Testis (tissue), 3 donors: ENCODE measurements around the gene DYNAP. TPM values are rescaled to one million over a fixed set of nuclear protein-coding genes. Genes with fewer than 3 reads are reported as not detected.

Source experiments
- DNase-seq: peaks from one replicate; pipeline ENCODE4 v3.0.0-alpha.2; 2019
- H3K27ac ChIP-seq, 2 donors: fragments of 200-600 bp; sonication (generic); one replicate each; pipeline ENCODE4 v1.5.1; 2019
- H3K27me3 ChIP-seq: fragments of 200-600 bp; sonication (generic); one replicate; pipeline ENCODE4 v1.5.1; 2019
- H3K36me3 ChIP-seq: fragments of 200-600 bp; sonication (generic); one replicate; pipeline ENCODE4 v1.5.1; 2017; ENCODE audit warnings: low read depth; ENCODE audit errors: missing control alignments
- H3K4me1 ChIP-seq: fragments of 200-600 bp; sonication (generic); one replicate; pipeline ENCODE4 v1.5.1; 2019
- H3K4me3 ChIP-seq, 2 donors: fragments of 200-600 bp; sonication (generic); one replicate each; pipeline ENCODE4 v1.5.1; 2017 to 2019
- H3K9me3 ChIP-seq: fragments of 200-600 bp; sonication (generic); one replicate; pipeline ENCODE4 v1.5.1; 2017
- POLR2A ChIP-seq: fragments of 450-650 bp; IDR thresholded peaks from one replicate; pipeline ENCODE4 v1.6.1; 2017; ENCODE audit warnings: antibody characterized with exemption, mild to moderate bottlenecking, moderate library complexity
- WGBS, 2 donors: methylation state at CpG; one replicate each; pipeline ENCODE4 v1.1.5; 2018; 5-methylcytosine and 5-hydroxymethylcytosine counted together
- intact Hi-C: fragments of 100-400 bp; cut with DNase I; formaldehyde crosslinking; loops from one replicate; pipeline ENCODE4 v1.15.1; 2023; ENCODE audit warnings: low total_unique reads
- polyA plus RNA-seq: library from polyadenylated mRNA; stranded (reverse); fragments of 350-450 nt; fragmentation: Illumina TruSeq; extraction: RNeasy Lipid Tissue Mini Kit (QIAGEN cat#74804); gene quantifications from one replicate; pipeline ENCODE4 v1.2.3, GENCODE V29; 2014; ENCODE audit warnings: low read depth, low replicate concordance; ENCODE audit not compliant: insufficient read depth
- total RNA-seq, 2 donors: library from RNA; depleted of rRNA; stranded (reverse); fragments of >200 nt; gene quantifications; one replicate each; pipeline ENCODE4 v1.2.3, GENCODE V29; 2016
- TF ChIP-seq, protein P1 (sequence below), 3 experiments: fragments of 450-650 bp in 2 of 3; fragments of 200-600 bp in 1 of 3; sonication (generic) in 1 of 3; IDR thresholded peaks; one replicate each; pipeline ENCODE4 v1.5.1; 2016 to 2019; ENCODE audit warnings: antibody characterized with exemption in 3 of 3, mild to moderate bottlenecking in 2 of 3, moderate library complexity in 1 of 3

DYNAP gene
- total and polyA plus RNA-seq, 3 donors from 2014 or later: 0.24 TPM; not detected in 2

DNA sequence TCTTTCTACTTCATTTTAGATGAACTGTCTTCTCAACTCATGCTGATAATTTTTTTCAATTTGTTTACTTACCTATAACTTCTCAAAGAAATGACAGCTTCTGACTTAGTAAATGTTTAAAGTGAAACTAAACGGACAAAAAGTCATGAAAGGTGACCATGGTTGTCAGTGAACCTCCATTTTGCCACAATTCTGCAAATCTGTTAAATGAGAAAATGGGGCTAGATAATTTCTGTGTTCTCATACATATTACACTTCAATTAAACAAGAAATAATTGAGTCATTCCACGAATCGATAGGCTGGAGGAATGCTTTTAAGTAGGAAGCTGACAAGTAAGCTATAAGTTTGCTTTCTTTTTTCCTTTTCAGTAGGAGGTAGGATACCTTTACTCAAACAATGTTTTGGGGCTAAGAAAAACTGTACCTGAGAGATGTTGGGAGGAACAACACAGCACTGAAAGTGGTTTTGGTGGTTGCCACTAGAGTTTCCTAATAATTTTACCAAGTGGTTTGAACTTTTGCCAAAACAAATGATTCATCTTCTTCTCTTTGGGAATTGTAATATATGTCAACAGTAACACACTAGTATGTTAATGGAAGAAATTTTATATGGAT is 17.1 kb downstream of the DYNAP start:
- Histone ChIP-seq H3K36me3 (no peaks in the 10 kb centered on the region), H3K4me1 (no peaks in the 10 kb centered on the region), H3K27ac (no peak overlapping the region), H3K9me3 (no peaks in the 10 kb centered on the region), H3K4me3 (no peak overlapping the region), H3K27me3 (no peaks in the 10 kb centered on the region)
- TF ChIP-seq POLR2A: no peak
- TF ChIP-seq, protein P1, sequence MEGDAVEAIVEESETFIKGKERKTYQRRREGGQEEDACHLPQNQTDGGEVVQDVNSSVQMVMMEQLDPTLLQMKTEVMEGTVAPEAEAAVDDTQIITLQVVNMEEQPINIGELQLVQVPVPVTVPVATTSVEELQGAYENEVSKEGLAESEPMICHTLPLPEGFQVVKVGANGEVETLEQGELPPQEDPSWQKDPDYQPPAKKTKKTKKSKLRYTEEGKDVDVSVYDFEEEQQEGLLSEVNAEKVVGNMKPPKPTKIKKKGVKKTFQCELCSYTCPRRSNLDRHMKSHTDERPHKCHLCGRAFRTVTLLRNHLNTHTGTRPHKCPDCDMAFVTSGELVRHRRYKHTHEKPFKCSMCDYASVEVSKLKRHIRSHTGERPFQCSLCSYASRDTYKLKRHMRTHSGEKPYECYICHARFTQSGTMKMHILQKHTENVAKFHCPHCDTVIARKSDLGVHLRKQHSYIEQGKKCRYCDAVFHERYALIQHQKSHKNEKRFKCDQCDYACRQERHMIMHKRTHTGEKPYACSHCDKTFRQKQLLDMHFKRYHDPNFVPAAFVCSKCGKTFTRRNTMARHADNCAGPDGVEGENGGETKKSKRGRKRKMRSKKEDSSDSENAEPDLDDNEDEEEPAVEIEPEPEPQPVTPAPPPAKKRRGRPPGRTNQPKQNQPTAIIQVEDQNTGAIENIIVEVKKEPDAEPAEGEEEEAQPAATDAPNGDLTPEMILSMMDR (IDR thresholded peaks at IDR 0.05): no peak
- DNase-seq: no peak
- intact Hi-C loops: no loop called here
- 79 to 87% methylated on average over 3 of the region's 3 CpGs for WGBS, 2 donors

DNA sequence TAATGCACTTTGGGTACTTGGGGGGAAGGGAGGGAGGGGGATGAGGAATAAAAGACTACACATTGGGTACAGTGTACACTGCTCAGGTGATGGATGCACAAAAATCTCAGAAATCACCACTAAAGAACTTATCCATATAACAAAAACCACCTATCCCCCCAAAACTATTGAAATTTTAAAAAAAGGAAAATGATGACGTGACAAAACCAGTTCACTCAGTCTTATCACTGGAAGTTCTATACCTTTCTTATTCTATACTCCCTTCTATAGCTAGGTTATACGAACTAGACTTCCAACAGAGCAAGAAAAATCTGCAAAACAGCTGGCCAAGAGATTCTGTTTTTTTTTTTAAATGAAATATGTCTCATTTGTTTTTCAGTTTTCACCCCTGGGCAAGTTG is 20.8 kb downstream of the DYNAP start:
- TF ChIP-seq, protein P1 (IDR thresholded peaks at IDR 0.05): no peak
- TF ChIP-seq POLR2A: no peak
- 78 to 85% methylated on average over 2 of the region's 2 CpGs for WGBS, 2 donors
- no peaks in the 10 kb centered on the region for H3K36me3 ChIP-seq
- no peaks in the 10 kb centered on the region for H3K9me3 ChIP-seq
- H3K4me3 ChIP-seq: no peak overlapping the region
- no peak for DNase-seq
- no peaks in the 10 kb centered on the region for H3K27me3 ChIP-seq
- H3K27ac ChIP-seq: no peak overlapping the region
- intact Hi-C loops: no loop called here
- H3K4me1 ChIP-seq: no peaks in the 10 kb centered on the region

DNA sequence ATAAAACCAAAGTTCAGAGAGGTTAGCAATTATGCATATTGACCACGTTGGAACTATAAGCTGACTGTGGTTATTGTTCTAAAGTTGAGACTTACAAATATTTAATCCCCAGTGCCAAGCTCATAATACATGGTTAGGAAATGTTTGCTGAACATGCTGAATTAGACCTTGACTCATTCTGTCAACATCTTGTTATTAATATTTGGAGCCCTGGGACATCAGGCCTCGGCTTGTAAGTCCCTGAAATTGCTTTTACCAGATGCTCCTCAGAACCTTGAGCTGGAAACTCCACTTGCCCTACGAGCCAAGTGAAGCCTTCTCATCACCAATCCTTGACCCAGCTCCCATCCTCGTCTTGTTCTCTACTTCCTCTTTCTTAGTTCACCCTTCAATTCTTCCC is 21.2 kb downstream of the DYNAP start:
- intact Hi-C loops: no loop called here
- H3K9me3 ChIP-seq: no peaks in the 10 kb centered on the region
- no peaks in the 10 kb centered on the region for H3K36me3 ChIP-seq
- 59 to 61% methylated on average over 4 of the region's 4 CpGs for WGBS, 2 donors
- no peak overlapping the region for H3K27ac ChIP-seq
- no peak for DNase-seq
- no peak overlapping the region for H3K4me3 ChIP-seq
- TF ChIP-seq POLR2A: no peak
- no peaks in the 10 kb centered on the region for H3K4me1 ChIP-seq
- no peaks in the 10 kb centered on the region for H3K27me3 ChIP-seq

DNA sequence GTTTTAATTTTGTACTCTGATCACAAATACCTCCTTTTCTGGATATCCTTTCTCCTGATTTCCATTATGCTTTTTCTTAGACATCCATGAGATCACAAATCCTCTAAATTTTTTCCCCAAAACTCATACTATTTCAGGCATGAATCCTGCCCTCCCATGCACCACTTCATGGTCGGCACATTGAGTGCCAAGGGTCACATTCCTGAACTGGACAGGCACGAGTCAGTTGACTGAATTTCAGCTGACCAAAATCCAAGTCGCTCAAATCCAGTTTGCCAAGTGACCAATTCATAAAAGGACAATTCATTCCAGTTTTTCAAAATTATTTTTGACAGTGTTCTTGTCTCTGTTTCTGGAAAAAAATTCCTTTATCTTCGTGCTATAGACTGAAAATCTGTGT is 22.1 kb downstream of the DYNAP start:
- no peaks in the 10 kb centered on the region for H3K27me3 ChIP-seq
- no peaks in the 10 kb centered on the region for H3K4me1 ChIP-seq
- no peaks in the 10 kb centered on the region for H3K9me3 ChIP-seq
- 74 to 82% methylated on average over 4 of the region's 4 CpGs for WGBS, 2 donors
- H3K27ac ChIP-seq: no peak overlapping the region
- intact Hi-C loops: no loop called here
- DNase-seq: no peak
- H3K4me3 ChIP-seq: no peak overlapping the region
- no peaks in the 10 kb centered on the region for H3K36me3 ChIP-seq
- no peak for TF ChIP-seq POLR2A

DNA sequence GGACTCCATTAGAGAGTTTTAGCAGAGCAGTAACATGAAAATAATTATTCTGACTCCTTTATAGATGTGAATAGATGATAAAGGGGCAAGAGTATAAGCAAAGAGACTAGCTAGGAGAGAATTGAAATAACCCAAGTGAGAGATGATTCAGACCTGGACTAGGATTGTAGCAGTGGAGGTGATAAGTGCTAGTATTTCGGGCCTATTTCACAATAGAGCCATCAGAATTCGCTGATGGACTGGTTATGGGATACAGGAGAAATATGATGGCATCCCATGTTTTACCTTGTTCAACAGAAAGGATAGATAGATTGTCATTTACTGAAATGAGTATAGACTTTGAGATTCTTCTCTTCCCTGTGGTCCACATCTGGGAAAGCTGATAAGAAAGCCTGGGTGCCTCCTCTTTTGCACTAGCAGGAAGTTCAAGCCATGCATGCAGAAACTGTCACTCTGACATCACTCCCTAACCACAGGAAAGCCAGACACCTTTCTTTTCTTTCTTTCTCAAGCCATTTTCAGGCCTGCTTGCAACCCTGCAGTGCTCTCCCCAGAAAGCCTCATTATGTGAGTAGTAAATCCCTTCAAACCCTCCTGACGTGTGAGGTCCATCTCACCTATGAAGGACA is 25.3 kb downstream of the DYNAP start:
- Histone ChIP-seq H3K27me3 (no peaks in the 10 kb centered on the region), H3K27ac (no peak overlapping the region), H3K4me3 (no peak overlapping the region), H3K4me1 (no peaks in the 10 kb centered on the region), H3K9me3 (no peaks in the 10 kb centered on the region), H3K36me3 (no peaks in the 10 kb centered on the region)
- intact Hi-C loops: no loop called here
- TF ChIP-seq, protein P1 (IDR thresholded peaks at IDR 0.05): no peak
- TF ChIP-seq POLR2A: no peak
- DNase-seq: no peak
- WGBS, 2 donors: 83 to 89% methylated on average over 3 of the region's 3 CpGs

DNA sequence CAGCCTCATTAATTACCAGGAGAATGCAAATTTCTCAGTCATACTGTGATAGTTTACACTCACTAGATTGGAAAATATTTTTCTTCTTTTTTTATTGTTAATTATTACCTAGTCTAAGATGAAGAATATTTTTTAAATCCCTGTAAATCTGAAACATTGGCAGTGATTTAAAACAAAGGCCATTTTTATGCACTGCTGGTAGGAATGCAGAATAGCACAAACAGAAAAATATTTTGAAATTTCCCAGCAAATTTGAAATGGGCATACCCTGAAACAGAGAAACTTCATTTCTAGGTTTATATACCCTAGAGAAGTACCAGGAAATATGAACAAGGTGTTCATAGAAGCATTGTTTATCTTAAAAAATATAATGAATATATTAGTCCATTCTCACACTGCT is 31.0 kb downstream of the DYNAP start:
- no peaks in the 10 kb centered on the region for H3K27me3 ChIP-seq
- TF ChIP-seq, protein P1 (IDR thresholded peaks at IDR 0.05): no peak
- no peak for TF ChIP-seq POLR2A
- no peak overlapping the region for H3K4me3 ChIP-seq
- no peaks in the 10 kb centered on the region for H3K36me3 ChIP-seq
- H3K9me3 ChIP-seq: no peaks in the 10 kb centered on the region
- no peak for DNase-seq
- intact Hi-C loops: no loop called here
- no peaks in the 10 kb centered on the region for H3K4me1 ChIP-seq
- H3K27ac ChIP-seq: no peak overlapping the region
